SK-N-SH (cell line): ENCODE measurements around the gene TRNT1. TPM values are rescaled to one million over a fixed set of nuclear protein-coding genes. Genes with fewer than 3 reads are reported as not detected.

Experiments used
- CTCF ChIA-PET: fragments of 300-600, 350-600 bp; formaldehyde crosslinking; extraction: SDS; loops from one replicate; lab custom pipeline; 2021; lab: Yijun Ruan, JAX
- POLR2A ChIA-PET: fragments of 350-600 bp; sonication (Branson Sonifier 250); formaldehyde crosslinking; extraction: SDS; loops from one replicate; lab custom pipeline; 2020; ENCODE audit warnings: antibody characterized with exemption, inconsistent platforms; lab: Yijun Ruan, JAX
- DNase-seq: peaks from one replicate; pipeline ENCODE4 v3.0.0; 2012
- H2AFZ ChIP-seq: fragments of 200-600 bp; sonication (generic); 2 replicates; pipeline ENCODE4 v1.8.1; 2016; ENCODE audit warnings: antibody characterized with exemption, mild to moderate bottlenecking, low read depth
- H3F3A ChIP-seq: fragments of 200-600 bp; sonication (generic); replicated peaks from 2 replicates; pipeline ENCODE3; 2016; ENCODE audit warnings: antibody characterized with exemption, mild to moderate bottlenecking; ENCODE audit not compliant: insufficient read depth
- H3K27ac ChIP-seq, 2 experiments: fragments of 200-500 bp in 1 of 2; fragments of 200-600 bp in 1 of 2; sonication (Bioruptor generic) in 1 of 2; sonication (generic), shearing (Covaris generic) in 1 of 2; 2 replicates each; pipeline versions ENCODE4 v1.5.1 to v1.6.1; 2014 to 2016; ENCODE audit warnings: low read depth in 2 of 2, inconsistent platforms in 1 of 2, low read length in 1 of 2, mild to moderate bottlenecking in 1 of 2, mixed read lengths in 1 of 2
- H3K27me3 ChIP-seq: fragments of 200-600 bp; sonication (generic), shearing (Covaris generic); 2 replicates; pipeline ENCODE4 v1.6.1; 2016; ENCODE audit warnings: mixed run types; ENCODE audit not compliant: insufficient read depth
- H3K36me3 ChIP-seq, 2 experiments: fragments of 200-500 bp in 1 of 2; fragments of 200-600 bp in 1 of 2; sonication (Bioruptor generic) in 1 of 2; sonication (generic) in 1 of 2; replicated peaks in 1 of 2; 2 replicates each; pipeline versions ENCODE3 to v1.5.1; 2014 to 2016; ENCODE audit warnings: low read length in 1 of 2, mild to moderate bottlenecking in 1 of 2; ENCODE audit not compliant: insufficient read depth in 2 of 2, control insufficient read depth in 1 of 2
- H3K4me1 ChIP-seq, 2 experiments: fragments of 200-500 bp in 1 of 2; fragments of 200-600 bp in 1 of 2; sonication (Bioruptor generic) in 1 of 2; sonication (generic), shearing (Covaris generic) in 1 of 2; 2 replicates each; pipeline versions ENCODE4 v1.5.1 to v1.6.1; 2014 to 2016; ENCODE audit warnings: low read depth in 1 of 2, low read length in 1 of 2, mixed run types in 1 of 2; ENCODE audit not compliant: insufficient read depth in 2 of 2, control insufficient read depth in 1 of 2
- H3K4me2 ChIP-seq: fragments of 200-600 bp; sonication (generic), shearing (Covaris generic); 2 replicates; pipeline ENCODE4 v1.6.1; 2017; ENCODE audit warnings: mixed run types
- H3K4me3 ChIP-seq, 2 experiments: fragments of 200-500 bp in 1 of 2; fragments of 200-600 bp in 1 of 2; sonication (Bioruptor generic) in 1 of 2; sonication (generic), shearing (Covaris generic) in 1 of 2; 2 replicates each; pipeline versions ENCODE4 v1.5.1 to v1.8.1; 2014 to 2016; ENCODE audit warnings: low read depth in 2 of 2, inconsistent platforms in 1 of 2, low read length in 1 of 2, mild to moderate bottlenecking in 1 of 2, mixed read lengths in 1 of 2, moderate library complexity in 1 of 2
- H3K79me2 ChIP-seq: fragments of 200-600 bp; sonication (generic); 2 replicates; pipeline ENCODE4 v1.8.1; 2017; ENCODE audit warnings: mild to moderate bottlenecking; ENCODE audit not compliant: insufficient read depth
- H3K9ac ChIP-seq: fragments of 200-600 bp; sonication (generic); 2 replicates; pipeline ENCODE4 v1.6.1; 2017; ENCODE audit warnings: mixed run types
- H3K9me2 ChIP-seq: fragments of 200-600 bp; sonication (generic); 2 replicates; pipeline ENCODE4 v1.6.1; 2017; ENCODE audit warnings: mixed run types
- H3K9me3 ChIP-seq: fragments of 200-600 bp; sonication (generic); 2 replicates; pipeline ENCODE4 v1.6.1; 2017; ENCODE audit warnings: mixed run types, mild to moderate bottlenecking, moderate library complexity
- H4K20me1 ChIP-seq: fragments of 200-600 bp; sonication (generic); 2 replicates; pipeline ENCODE4 v1.6.1; 2017; ENCODE audit warnings: mild to moderate bottlenecking, mixed run types; ENCODE audit not compliant: insufficient read depth
- ELF1 ChIP-seq: IDR thresholded peaks from 2 replicates; pipeline ENCODE4 v1.4.0; 2012
- EZH2phosphoT487 ChIP-seq: fragments of 200-600 bp; sonication (generic); IDR thresholded peaks from 2 replicates; pipeline ENCODE4 v1.6.1; 2017; ENCODE audit warnings: low read depth, mixed run types, mild to moderate bottlenecking, antibody characterized with exemption, moderate library complexity, borderline replicate concordance
- FOXM1 ChIP-seq: IDR thresholded peaks from 2 replicates; pipeline ENCODE4 v1.4.0; 2012; ENCODE audit warnings: low read depth, mild to moderate bottlenecking
- GABPA ChIP-seq: IDR thresholded peaks from 2 replicates; pipeline ENCODE4 v1.4.0; 2012; ENCODE audit warnings: low read depth, mild to moderate bottlenecking
- MEF2A ChIP-seq: IDR thresholded peaks from 2 replicates; pipeline ENCODE4 v1.4.0; 2012; ENCODE audit warnings: low read depth, borderline replicate concordance
- POLR2AphosphoS5 ChIP-seq: IDR thresholded peaks from 2 replicates; pipeline ENCODE4 v1.6.1; 2012; ENCODE audit warnings: low read depth, low read length
- RFX5 ChIP-seq: IDR thresholded peaks from 2 replicates; pipeline ENCODE4 v1.6.1; 2012; ENCODE audit warnings: mild to moderate bottlenecking, improper control_type of control experiment, low read length
- SIN3A ChIP-seq: IDR thresholded peaks from 2 replicates; pipeline ENCODE4 v1.6.1; 2012; ENCODE audit warnings: low read depth, mild to moderate bottlenecking, low read length, moderate library complexity, borderline replicate concordance
- SMC3 ChIP-seq: IDR thresholded peaks from 2 replicates; pipeline ENCODE4 v1.6.1; 2012; ENCODE audit warnings: low read depth, low read length, improper control_type of control experiment
- YY1 ChIP-seq: IDR thresholded peaks from 2 replicates; pipeline ENCODE4 v1.4.0; 2012; ENCODE audit warnings: low read depth, mild to moderate bottlenecking
- WGBS: methylation state at CpG from one replicate; pipeline ENCODE4 v1.1.6; 2017; ENCODE audit warnings: low lambda C conversion rate; 5-methylcytosine and 5-hydroxymethylcytosine counted together
- polyA plus RNA-seq, 3 experiments: library from polyadenylated mRNA; depleted of rRNA; stranded (reverse); fragments of >200 nt; gene quantifications; 2 replicates each; pipeline ENCODE4 v1.2.3, GENCODE V29; 2012
- TF ChIP-seq, protein P1 (sequence below): fragments of 200-600 bp; sonication (generic); IDR thresholded peaks from 2 replicates; pipeline ENCODE4 v1.6.1; 2017; ENCODE audit warnings: antibody characterized with exemption, mild to moderate bottlenecking, moderate library complexity
- TF ChIP-seq, protein P2 (sequence below): IDR thresholded peaks from 2 replicates; pipeline ENCODE4 v1.4.0; 2012; ENCODE audit warnings: low read depth
- TF ChIP-seq, protein P3 (sequence below): fragments of 150-350 bp; IDR thresholded peaks from 2 replicates; pipeline ENCODE4 v1.6.1; 2017; ENCODE audit warnings: antibody characterized with exemption, low read length, low read depth, borderline replicate concordance
- TF ChIP-seq, protein P4 (sequence below): IDR thresholded peaks from 2 replicates; pipeline ENCODE4 v1.6.1; 2012; ENCODE audit warnings: mild to moderate bottlenecking, low read depth, low read length, moderate library complexity

TRNT1 gene
- polyA plus RNA-seq, 1 of the 3 experiments (the other 2 are of a cell fraction): 7.4 TPM

DNA sequence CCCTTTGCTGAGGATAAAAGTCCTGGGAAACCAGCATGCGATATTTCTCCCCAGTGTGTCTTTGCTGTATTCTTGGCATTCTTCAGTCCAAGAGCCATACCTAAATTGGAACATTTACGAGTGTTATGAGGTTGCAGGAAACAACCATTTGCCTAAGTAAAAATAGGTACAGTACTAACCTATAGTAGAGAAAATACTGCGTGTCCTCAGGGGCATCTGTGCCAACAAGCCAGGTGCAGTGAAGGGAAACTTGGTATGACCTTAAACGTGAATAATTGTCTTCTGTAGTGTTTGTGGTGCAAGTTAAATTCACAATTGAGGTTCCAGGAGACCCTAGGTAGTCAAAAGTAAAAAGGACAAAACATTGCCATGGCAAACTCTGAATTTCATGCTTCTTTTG is 28.8 kb upstream of the TRNT1 start (continued):
- TF ChIP-seq POLR2AphosphoS5 (no peak), ELF1 (no peak), YY1 (no peak), EZH2phosphoT487 (no peak), FOXM1 (no peak)

DNA sequence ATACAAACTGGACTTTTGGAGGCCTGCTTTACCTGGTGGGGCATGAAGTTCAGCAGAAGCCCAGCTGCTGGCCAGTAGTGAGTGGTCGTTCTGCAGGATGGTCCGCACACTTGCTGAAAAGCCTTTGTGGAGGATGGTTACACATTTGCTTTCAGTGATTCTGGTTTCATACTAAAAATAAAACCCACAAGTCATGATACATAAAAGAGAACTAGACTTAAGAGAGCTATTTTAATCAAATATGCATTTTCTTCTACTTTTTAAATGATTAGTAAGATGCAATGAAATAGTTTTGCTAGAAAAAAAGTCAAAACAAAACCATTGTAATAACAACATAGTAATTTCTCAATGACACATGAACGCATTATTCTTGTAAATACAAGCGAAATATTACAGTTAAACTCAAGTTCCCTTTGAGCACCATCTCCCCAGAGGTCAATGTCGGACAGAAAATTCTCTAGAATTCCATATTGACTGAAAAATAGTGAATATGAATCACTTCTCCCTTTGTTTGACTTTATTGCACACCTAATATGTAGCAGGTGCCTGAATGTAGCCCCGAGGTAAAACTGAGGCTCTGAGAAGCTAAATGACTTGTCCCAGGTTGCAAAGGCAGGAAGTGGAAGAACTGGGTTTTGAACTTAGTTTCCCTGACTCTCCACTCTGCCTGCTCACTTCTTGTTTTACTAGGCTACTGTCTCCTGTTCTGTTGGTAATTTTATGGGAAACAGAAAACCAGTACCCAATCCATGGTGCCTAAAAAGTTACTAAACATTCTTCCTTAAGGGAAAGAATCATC is 24.9 kb upstream of the TRNT1 start:
- Histone ChIP-seq H4K20me1 (no peaks in the 10 kb centered on the region), H3K79me2 (no peaks in the 10 kb centered on the region), H3K9me3 (no peaks in the 10 kb centered on the region), H3K4me3 (no peak overlapping the region), H3K4me1 (no peaks in the 10 kb centered on the region), H2AFZ (no peak overlapping the region), H3K9ac (no peak overlapping the region), H3K9me2 (no peaks in the 10 kb centered on the region), H3K4me2 (no peak overlapping the region), H3K27me3 (no peaks in the 10 kb centered on the region), H3F3A (no peaks in the 10 kb centered on the region)
- DNase-seq: no peak
- CTCF ChIA-PET: no interaction called here
- WGBS: 31% methylated on average over 6 of the region's 6 CpGs
- POLR2A ChIA-PET: no interaction called here
- TF ChIP-seq, protein P1, sequence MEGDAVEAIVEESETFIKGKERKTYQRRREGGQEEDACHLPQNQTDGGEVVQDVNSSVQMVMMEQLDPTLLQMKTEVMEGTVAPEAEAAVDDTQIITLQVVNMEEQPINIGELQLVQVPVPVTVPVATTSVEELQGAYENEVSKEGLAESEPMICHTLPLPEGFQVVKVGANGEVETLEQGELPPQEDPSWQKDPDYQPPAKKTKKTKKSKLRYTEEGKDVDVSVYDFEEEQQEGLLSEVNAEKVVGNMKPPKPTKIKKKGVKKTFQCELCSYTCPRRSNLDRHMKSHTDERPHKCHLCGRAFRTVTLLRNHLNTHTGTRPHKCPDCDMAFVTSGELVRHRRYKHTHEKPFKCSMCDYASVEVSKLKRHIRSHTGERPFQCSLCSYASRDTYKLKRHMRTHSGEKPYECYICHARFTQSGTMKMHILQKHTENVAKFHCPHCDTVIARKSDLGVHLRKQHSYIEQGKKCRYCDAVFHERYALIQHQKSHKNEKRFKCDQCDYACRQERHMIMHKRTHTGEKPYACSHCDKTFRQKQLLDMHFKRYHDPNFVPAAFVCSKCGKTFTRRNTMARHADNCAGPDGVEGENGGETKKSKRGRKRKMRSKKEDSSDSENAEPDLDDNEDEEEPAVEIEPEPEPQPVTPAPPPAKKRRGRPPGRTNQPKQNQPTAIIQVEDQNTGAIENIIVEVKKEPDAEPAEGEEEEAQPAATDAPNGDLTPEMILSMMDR: no peak
- TF ChIP-seq, protein P2, sequence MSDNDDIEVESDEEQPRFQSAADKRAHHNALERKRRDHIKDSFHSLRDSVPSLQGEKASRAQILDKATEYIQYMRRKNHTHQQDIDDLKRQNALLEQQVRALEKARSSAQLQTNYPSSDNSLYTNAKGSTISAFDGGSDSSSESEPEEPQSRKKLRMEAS: no peak
- TF ChIP-seq MEF2A (no peak), SIN3A (no peak), SMC3 (no peak), POLR2AphosphoS5 (no peak), RFX5 (no peak), YY1 (no peak)
- TF ChIP-seq, protein P3, sequence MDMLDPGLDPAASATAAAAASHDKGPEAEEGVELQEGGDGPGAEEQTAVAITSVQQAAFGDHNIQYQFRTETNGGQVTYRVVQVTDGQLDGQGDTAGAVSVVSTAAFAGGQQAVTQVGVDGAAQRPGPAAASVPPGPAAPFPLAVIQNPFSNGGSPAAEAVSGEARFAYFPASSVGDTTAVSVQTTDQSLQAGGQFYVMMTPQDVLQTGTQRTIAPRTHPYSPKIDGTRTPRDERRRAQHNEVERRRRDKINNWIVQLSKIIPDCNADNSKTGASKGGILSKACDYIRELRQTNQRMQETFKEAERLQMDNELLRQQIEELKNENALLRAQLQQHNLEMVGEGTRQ: no peak
- TF ChIP-seq, all 33 proteins: peak for 0
- H3K36me3 ChIP-seq: no peaks in the 10 kb centered on the region
- H3K27ac ChIP-seq: no peak overlapping the region

DNA sequence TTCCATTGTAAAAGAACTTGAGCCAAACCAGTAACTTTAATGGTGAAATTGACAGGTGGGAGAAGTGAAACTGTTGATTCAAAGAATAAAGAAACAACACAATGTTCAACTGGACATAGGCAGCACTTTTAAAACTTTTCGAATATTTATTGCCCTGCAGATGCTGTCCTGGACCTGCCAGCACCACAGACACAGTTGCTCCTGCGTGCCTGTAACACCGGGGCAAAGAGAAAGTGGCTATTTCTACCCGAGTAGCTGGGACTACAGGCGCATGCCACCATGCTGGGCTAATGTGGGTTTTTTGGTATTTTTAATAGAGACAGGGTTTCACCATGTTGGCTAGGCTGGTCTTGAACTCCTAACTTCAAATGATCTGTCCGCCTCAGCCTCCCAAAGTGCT is 24.0 kb upstream of the TRNT1 start:
- no peaks in the 10 kb centered on the region for H3K9me2 ChIP-seq

More for the DNA sequence above, 24.0 kb upstream of the TRNT1 start:
- Histone ChIP-seq H3K9me3 (no peaks in the 10 kb centered on the region), H3K36me3 (no peaks in the 10 kb centered on the region), H3K4me3 (no peak overlapping the region), H3K4me2 (no peak overlapping the region), H3K27me3 (no peaks in the 10 kb centered on the region), H3K4me1 (no peaks in the 10 kb centered on the region), H3K27ac (no peak overlapping the region), H3F3A (no peaks in the 10 kb centered on the region), H3K9ac (no peak overlapping the region), H4K20me1 (no peaks in the 10 kb centered on the region), H2AFZ (no peak overlapping the region), H3K79me2 (no peaks in the 10 kb centered on the region)
- CTCF ChIA-PET: no interaction called here
- POLR2A ChIA-PET: no interaction called here
- WGBS: 31% methylated on average over 6 of the region's 6 CpGs
- no peak for DNase-seq
- TF ChIP-seq, protein P4, sequence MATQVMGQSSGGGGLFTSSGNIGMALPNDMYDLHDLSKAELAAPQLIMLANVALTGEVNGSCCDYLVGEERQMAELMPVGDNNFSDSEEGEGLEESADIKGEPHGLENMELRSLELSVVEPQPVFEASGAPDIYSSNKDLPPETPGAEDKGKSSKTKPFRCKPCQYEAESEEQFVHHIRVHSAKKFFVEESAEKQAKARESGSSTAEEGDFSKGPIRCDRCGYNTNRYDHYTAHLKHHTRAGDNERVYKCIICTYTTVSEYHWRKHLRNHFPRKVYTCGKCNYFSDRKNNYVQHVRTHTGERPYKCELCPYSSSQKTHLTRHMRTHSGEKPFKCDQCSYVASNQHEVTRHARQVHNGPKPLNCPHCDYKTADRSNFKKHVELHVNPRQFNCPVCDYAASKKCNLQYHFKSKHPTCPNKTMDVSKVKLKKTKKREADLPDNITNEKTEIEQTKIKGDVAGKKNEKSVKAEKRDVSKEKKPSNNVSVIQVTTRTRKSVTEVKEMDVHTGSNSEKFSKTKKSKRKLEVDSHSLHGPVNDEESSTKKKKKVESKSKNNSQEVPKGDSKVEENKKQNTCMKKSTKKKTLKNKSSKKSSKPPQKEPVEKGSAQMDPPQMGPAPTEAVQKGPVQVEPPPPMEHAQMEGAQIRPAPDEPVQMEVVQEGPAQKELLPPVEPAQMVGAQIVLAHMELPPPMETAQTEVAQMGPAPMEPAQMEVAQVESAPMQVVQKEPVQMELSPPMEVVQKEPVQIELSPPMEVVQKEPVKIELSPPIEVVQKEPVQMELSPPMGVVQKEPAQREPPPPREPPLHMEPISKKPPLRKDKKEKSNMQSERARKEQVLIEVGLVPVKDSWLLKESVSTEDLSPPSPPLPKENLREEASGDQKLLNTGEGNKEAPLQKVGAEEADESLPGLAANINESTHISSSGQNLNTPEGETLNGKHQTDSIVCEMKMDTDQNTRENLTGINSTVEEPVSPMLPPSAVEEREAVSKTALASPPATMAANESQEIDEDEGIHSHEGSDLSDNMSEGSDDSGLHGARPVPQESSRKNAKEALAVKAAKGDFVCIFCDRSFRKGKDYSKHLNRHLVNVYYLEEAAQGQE: no peak
- TF ChIP-seq GABPA (no peak), RFX5 (no peak), MEF2A (no peak)
